ENCODE measurements around the gene COL1A1.

Gene COL1A1

DNA sequence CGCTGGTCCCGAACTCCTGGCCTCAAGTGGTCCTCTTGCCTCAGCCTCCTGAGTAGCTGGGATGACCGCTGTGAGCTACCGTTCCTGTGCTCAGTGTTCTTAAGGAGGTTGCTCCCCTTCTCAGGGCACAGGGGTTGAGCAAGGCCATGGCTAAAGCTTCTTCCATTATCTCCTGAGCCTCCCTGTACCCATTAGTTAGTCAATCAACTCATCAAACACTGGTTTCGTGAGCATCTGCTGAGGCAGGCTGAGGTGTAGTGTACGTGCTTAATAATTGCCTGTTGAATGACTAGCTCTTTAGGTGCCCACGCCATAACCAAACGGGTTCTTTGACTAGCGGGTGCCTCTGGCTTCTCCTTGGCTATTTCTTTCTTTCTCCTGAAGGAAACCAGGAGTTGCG, 24.0 kb downstream of the COL1A1 start:
- Histone ChIP-seq H3K27ac (no peak overlapping the region), H3K9ac (ENCODE audit: insufficient read length) (no peak overlapping the region), H3K4me3 (no peak overlapping the region), H3K36me3 (ENCODE audit: insufficient read depth, low read length) (no peaks in the 10 kb centered on the region), H3K9me3 (ENCODE audit: low read depth, low read length) (no peaks in the 10 kb centered on the region)
- no peak for DNase-seq (ENCODE audit: low read depth, low spot score)
- no peak for TF ChIP-seq POLR2AphosphoS5 (IDR thresholded peaks at IDR 0.05; ENCODE audit: borderline replicate concordance, low read depth, low read length)

DNA sequence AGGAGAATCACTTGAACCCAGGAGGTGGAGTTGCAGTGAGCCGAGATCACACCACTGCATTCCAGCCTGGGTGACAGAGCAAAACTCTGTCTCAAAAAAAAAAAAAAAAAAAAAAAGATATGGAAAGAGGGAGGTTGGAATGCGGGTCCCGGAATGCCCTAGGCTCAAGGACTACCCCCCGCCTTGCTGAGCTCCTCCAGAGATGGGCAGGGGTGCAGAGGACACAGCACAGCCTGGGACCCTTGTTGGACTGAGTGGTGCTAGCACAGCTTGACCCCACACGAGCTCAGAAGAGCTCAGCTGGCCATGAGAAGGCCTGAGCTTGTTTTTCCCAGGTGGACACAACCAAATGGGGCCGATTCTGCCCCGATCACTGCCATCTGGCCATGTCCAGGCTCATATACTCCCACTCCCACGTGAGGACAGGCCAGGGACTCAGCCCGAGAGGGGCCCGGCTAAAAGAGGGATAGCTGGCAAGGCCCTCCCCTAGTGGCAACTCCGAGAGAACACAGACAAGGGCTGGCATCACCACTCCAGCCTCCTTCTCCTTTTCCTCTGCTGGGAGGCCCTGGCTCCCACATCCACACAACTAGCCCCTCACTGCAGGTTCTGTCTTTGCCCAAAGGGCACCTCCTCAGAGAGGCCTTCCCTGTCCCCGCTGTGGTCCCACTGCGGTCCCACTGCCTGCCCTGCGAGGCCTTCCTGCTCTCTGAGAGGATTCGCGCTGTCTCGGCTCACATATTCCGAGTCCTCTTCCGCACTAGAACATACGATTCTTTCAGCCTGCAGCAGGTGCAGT, 24.7 kb downstream of the COL1A1 start:
- no peak for TF ChIP-seq FOXP2 (optimal IDR thresholded peaks at IDR 0.05; ENCODE audit: control extremely low read depth, extremely low read length, insufficient read depth)
- no peak for TF ChIP-seq EZH2 (IDR thresholded peaks at IDR 0.05)
- TF ChIP-seq POLR2AphosphoS5 (IDR thresholded peaks at IDR 0.05; ENCODE audit: borderline replicate concordance, low read depth, low read length) = no peak
- Histone ChIP-seq H3K4me3 (no peak overlapping the region), H3K36me3 (ENCODE audit: insufficient read depth, low read length) (no peaks in the 10 kb centered on the region), H3K9ac (ENCODE audit: insufficient read length) (no peak overlapping the region), H3K9me3 (ENCODE audit: low read depth, low read length) (no peaks in the 10 kb centered on the region), H3K27ac (no peak overlapping the region)
- no peak for DNase-seq (ENCODE audit: low read depth, low spot score)

DNA sequence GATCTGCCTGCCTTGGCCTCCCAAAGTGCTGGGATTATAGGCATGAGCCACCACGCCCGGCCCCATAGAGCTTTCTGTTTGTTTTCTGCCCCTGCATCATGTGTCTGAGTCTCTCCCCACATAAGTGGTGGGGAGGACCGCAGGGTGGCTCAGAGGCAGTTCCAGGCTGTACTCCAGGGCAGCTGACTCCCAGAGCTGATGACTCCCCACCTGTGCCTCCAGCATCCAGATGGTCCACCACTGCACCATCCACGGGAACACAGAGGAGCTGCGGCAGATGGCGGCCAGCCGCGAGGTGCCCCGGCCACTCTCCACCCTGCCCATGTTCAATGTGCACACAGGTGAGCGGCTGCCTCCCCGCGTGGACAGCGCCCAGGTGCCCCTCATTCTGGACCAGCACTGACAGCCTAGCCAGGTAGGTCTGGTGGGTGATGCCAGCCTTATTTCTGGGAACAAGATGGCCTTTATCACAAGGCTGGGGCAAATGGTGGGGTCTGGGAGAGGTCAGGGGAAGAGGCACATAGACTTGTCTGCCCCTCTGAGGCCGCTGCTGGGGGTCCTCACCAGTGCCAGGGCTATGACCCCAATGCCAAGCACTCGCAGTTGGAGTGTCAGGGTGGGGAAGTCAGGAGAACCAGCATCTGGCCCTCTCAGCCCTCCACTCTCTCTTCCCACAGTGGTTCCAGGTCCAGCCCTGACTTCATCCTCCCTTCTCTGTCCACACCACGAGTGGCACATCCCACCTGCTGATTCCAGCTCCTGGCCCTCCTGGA, 26.2 kb downstream of the COL1A1 start:
- H3K27ac ChIP-seq = no peak overlapping the region
- DNase-seq (ENCODE audit: low read depth, low spot score) = no peak
- TF ChIP-seq POLR2AphosphoS5 (IDR thresholded peaks at IDR 0.05; ENCODE audit: borderline replicate concordance, low read depth, low read length) = no peak
- no peak for TF ChIP-seq EZH2 (IDR thresholded peaks at IDR 0.05)
- TF ChIP-seq FOXP2 (optimal IDR thresholded peaks at IDR 0.05; ENCODE audit: control extremely low read depth, extremely low read length, insufficient read depth) = no peak
- no peak overlapping the region for H3K4me3 ChIP-seq
- H3K9me3 ChIP-seq (ENCODE audit: low read depth, low read length) = no peaks in the 10 kb centered on the region
- H3K36me3 ChIP-seq (ENCODE audit: insufficient read depth, low read length) = no peaks in the 10 kb centered on the region
- no peak overlapping the region for H3K9ac ChIP-seq (ENCODE audit: insufficient read length)

DNA sequence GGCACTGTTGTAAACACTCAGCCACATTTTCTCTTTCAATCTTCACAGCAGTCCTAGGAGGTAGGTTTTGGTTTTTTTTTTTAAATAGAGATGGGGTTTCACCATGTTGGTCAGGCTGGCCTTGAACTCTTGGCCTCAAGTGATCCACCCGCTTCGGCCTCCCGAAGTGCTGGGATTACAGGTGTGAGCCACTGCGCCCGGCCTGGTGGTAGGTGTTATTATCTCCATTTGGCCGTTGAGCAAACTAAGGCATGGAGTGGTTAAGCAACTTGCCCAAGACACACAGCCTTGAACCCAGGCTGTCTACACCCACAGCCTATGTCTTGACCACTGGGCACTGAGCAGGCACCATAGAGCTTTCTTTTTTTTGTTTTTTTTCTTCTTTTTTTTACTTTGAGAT, 27.0 kb downstream of the COL1A1 start:
- Histone ChIP-seq H3K27ac (no peak overlapping the region), H3K4me3 (no peak overlapping the region), H3K36me3 (ENCODE audit: insufficient read depth, low read length) (no peaks in the 10 kb centered on the region), H3K9me3 (ENCODE audit: low read depth, low read length) (no peaks in the 10 kb centered on the region), H3K9ac (ENCODE audit: insufficient read length) (no peak overlapping the region)
- DNase-seq (ENCODE audit: low read depth, low spot score) = no peak
- TF ChIP-seq POLR2AphosphoS5 (IDR thresholded peaks at IDR 0.05; ENCODE audit: borderline replicate concordance, low read depth, low read length) (no peak), FOXP2 (optimal IDR thresholded peaks at IDR 0.05; ENCODE audit: control extremely low read depth, extremely low read length, insufficient read depth) (no peak), EZH2 (IDR thresholded peaks at IDR 0.05) (no peak)

DNA sequence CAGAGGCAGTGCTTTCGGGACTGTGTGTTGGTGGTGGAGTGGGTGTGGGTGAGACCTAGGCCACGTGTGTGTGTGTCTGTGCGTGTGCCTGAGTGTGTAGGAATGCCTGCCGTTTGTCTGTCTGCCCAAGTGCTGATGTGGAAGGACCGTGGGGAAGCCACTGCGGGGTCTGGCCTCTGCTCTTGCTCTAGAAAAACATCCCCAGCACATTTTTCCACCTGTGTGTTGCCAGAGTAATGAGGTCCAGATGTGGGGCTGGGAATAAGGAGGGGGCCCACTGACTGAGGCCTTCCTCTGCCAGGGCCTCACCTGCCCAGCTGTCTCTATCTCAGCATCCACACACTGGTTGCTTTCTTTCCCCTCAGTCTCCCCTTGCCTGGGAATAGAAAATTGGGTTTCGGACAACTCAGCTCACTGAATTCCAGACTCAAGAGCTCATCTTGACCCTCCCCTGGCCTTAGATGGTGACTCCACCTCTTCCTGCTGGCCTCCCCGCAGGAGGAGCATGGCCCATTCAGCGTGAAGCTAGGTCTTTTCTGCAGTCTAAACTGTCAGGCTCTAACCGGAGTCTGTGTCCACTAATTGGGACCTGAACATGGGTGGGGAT, 28.0 kb downstream of the COL1A1 start:
- Histone ChIP-seq H3K9me3 (ENCODE audit: low read depth, low read length) (no peaks in the 10 kb centered on the region), H3K4me3 (no peak overlapping the region), H3K27ac (no peak overlapping the region), H3K9ac (ENCODE audit: insufficient read length) (no peak overlapping the region), H3K36me3 (ENCODE audit: insufficient read depth, low read length) (no peaks in the 10 kb centered on the region)
- no peak for DNase-seq (ENCODE audit: low read depth, low spot score)
- TF ChIP-seq POLR2AphosphoS5 (IDR thresholded peaks at IDR 0.05; ENCODE audit: borderline replicate concordance, low read depth, low read length) = no peak
- TF ChIP-seq EZH2 (IDR thresholded peaks at IDR 0.05) = no peak
- TF ChIP-seq FOXP2 (optimal IDR thresholded peaks at IDR 0.05; ENCODE audit: control extremely low read depth, extremely low read length, insufficient read depth) = no peak

DNA sequence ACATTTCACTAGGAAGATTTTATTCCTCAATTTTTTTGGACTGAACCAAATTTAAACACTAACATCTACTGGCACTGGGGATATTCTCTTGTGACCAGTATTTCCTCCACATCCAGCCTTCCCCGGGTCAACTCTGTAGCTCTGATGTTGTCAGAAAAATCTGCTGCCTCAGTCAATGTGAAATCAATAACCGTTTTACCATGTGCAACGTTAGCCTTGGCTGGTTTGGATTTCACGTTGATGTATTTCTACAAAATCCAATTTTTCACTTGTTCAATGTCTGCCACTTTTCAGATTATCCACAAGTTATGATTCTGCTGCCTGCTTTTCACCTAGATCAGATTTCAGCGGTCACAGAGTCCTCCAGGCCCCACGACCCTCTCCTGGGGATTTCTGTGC, 28.5 kb downstream of the COL1A1 start:
- H3K27ac ChIP-seq = no peak overlapping the region
- no peaks in the 10 kb centered on the region for H3K9me3 ChIP-seq (ENCODE audit: low read depth, low read length)
- DNase-seq (ENCODE audit: low read depth, low spot score) = no peak
- no peak overlapping the region for H3K9ac ChIP-seq (ENCODE audit: insufficient read length)
- H3K36me3 ChIP-seq (ENCODE audit: insufficient read depth, low read length) = no peaks in the 10 kb centered on the region
- no peak overlapping the region for H3K4me3 ChIP-seq
- no peak for TF ChIP-seq FOXP2 (optimal IDR thresholded peaks at IDR 0.05; ENCODE audit: control extremely low read depth, extremely low read length, insufficient read depth)
- no peak for TF ChIP-seq EZH2 (IDR thresholded peaks at IDR 0.05)
- no peak for TF ChIP-seq POLR2AphosphoS5 (IDR thresholded peaks at IDR 0.05; ENCODE audit: borderline replicate concordance, low read depth, low read length)

DNA sequence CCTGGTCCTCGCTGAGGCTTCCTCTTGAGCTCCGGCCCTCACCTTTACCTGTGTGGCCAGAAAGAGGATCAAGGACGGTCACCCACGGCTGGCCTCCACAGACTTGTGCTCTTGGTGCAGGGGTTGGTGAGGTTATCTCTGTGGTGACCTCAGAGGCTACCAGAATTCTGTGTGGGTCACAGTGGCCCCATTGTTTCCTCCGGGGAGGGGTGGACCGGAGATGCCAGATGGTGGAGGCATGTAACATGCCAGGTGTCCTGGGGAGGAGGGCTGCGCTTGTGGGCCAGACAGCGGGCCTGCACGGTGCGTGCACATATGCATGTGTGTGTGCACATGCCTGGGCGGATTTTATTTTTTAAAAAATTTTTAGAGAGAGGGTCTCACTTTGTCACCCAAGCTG, 29.3 kb downstream of the COL1A1 start:
- no peaks in the 10 kb centered on the region for H3K36me3 ChIP-seq (ENCODE audit: insufficient read depth, low read length)
- no peak overlapping the region for H3K27ac ChIP-seq
- H3K9me3 ChIP-seq (ENCODE audit: low read depth, low read length) = no peaks in the 10 kb centered on the region
- no peak for DNase-seq (ENCODE audit: low read depth, low spot score)
- no peak for TF ChIP-seq FOXP2 (optimal IDR thresholded peaks at IDR 0.05; ENCODE audit: control extremely low read depth, extremely low read length, insufficient read depth)
- TF ChIP-seq POLR2AphosphoS5 (IDR thresholded peaks at IDR 0.05; ENCODE audit: borderline replicate concordance, low read depth, low read length) = no peak
- no peak for TF ChIP-seq EZH2 (IDR thresholded peaks at IDR 0.05)
- no peak overlapping the region for H3K4me3 ChIP-seq
- H3K9ac ChIP-seq (ENCODE audit: insufficient read length) = no peak overlapping the region

DNA sequence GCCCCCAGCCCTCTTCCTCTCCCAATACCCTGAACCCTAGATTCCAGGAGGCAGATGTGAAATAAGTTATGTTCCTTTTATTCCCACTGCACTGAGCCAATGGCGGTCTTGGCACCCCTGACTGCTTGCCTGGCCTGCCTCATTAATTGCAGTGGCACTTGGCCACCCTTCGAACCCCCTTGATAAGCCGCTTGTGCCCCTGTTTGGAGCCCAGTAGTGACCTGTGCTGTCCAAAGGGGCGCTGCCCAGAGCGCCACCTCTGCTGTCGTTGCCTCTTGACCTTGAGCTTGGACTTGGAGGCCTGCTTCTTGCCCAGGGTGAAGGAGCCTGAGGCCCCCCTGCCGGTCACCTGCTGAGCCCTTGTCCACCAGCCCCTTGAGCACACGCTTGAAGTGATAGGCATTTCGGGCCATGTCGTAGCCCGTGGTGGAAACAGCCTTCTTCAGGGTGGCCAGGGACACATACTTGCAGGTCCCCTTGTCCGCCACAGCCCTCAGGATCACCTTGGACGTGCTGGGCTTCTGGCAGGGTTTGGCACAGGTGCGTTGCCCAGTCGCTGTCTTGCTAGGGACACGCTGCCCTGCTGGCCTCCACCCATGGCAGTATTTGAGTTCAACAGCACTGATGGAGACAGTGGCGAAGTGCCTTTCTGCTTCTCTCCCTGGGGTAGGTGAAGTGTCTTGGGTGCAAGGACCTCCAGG, 29.9 kb downstream of the COL1A1 start:
- Histone ChIP-seq H3K36me3 (ENCODE audit: insufficient read depth, low read length) (no peaks in the 10 kb centered on the region), H3K9me3 (ENCODE audit: low read depth, low read length) (no peaks in the 10 kb centered on the region), H3K9ac (ENCODE audit: insufficient read length) (no peak overlapping the region), H3K4me3 (no peak overlapping the region), H3K27ac (no peak overlapping the region)
- TF ChIP-seq FOXP2 (optimal IDR thresholded peaks at IDR 0.05; ENCODE audit: control extremely low read depth, extremely low read length, insufficient read depth) = no peak
- TF ChIP-seq EZH2 (IDR thresholded peaks at IDR 0.05) = no peak
- TF ChIP-seq POLR2AphosphoS5 (IDR thresholded peaks at IDR 0.05; ENCODE audit: borderline replicate concordance, low read depth, low read length) = no peak
- DNase-seq (ENCODE audit: low read depth, low spot score) = no peak
